ENCODE measurements around the gene TLE2.
"Not testable (repeated sequence)": the region's sequence is repeated elsewhere in the genome, so short reads cannot be mapped to it uniquely, and the experiment has no call there.

TLE2 gene

GRCh38 chr19:3041761-3042620 lies 12.9 kb upstream of the TLE2 start:
- CTCF ChIA-PET, result interaction anchor here (1.0 to 1.5 kb wide), 2 partner anchors 13 kb away, joined by 4 read pairs; no protein-coding TSS in a partner anchor

GRCh38 chr19:3041327-3041726 lies 12.2 kb upstream of the TLE2 start:
- DNase-seq (ENCODE audit: low read depth, low spot score), result no peak
- ChIA-PET CTCF (interaction anchor here (1.0 kb wide), 2 partner anchors 13 to 120 kb away, joined by 3 to 4 read pairs; no protein-coding TSS in a partner anchor), POLR2A (interaction anchor here (1.0 kb wide), 1 partner anchor 91 kb away, joined by 3 read pairs; no protein-coding TSS in a partner anchor)
- H3K4me3 ChIP-seq (ENCODE audit: low read depth, low read length), result no peak overlapping the region
- TF ChIP-seq CTCF (IDR thresholded peaks at IDR 0.05; ENCODE audit: insufficient read depth, low read length, missing control alignments), result no peak

More at GRCh38 chr19:3041761-3042620, 12.9 kb upstream of the TLE2 start:
- no peak for TF ChIP-seq CTCF (IDR thresholded peaks at IDR 0.05; ENCODE audit: insufficient read depth, low read length, missing control alignments)
- POLR2A ChIA-PET, result interaction anchor here (1.0 kb wide), 1 partner anchor 91 kb away, joined by 3 read pairs; no protein-coding TSS in a partner anchor
- DNase-seq (ENCODE audit: low read depth, low spot score), result no peak
- H3K4me3 ChIP-seq (ENCODE audit: low read depth, low read length), result no peak overlapping the region

GRCh38 chr19:3039641-3040077 lies 10.6 kb upstream of the TLE2 start:
- ChIA-PET POLR2A (no interaction called here), CTCF (interaction anchor here (2.0 kb wide), 1 partner anchor 36 kb away, joined by 5 read pairs; no protein-coding TSS in a partner anchor)
- H3K4me3 ChIP-seq (ENCODE audit: low read depth, low read length), result no peak overlapping the region
- no peak for DNase-seq (ENCODE audit: low read depth, low spot score)
- no peak for TF ChIP-seq CTCF (IDR thresholded peaks at IDR 0.05; ENCODE audit: insufficient read depth, low read length, missing control alignments)

GRCh38 chr19:3039125-3039524 lies 10.0 kb upstream of the TLE2 start:
- no peak for DNase-seq (ENCODE audit: low read depth, low spot score)
- ChIA-PET POLR2A (no interaction called here), CTCF (interaction anchor here (2.0 kb wide), 1 partner anchor 36 kb away, joined by 5 read pairs; no protein-coding TSS in a partner anchor)
- no peak for TF ChIP-seq CTCF (IDR thresholded peaks at IDR 0.05; ENCODE audit: insufficient read depth, low read length, missing control alignments)
- no peak overlapping the region for H3K4me3 ChIP-seq (ENCODE audit: low read depth, low read length)

- no peak for DNase-seq (ENCODE audit: low read depth, low spot score)
- CTCF ChIA-PET, result interaction anchor here (2.0 to 2.6 kb wide), 2 partner anchors 37 to 71 kb away, joined by 5 to 10 read pairs; no protein-coding TSS in a partner anchor
- no peak overlapping the region for H3K4me3 ChIP-seq (ENCODE audit: low read depth, low read length)
- TF ChIP-seq CTCF (IDR thresholded peaks at IDR 0.05; ENCODE audit: insufficient read depth, low read length, missing control alignments), result no peak
- POLR2A ChIA-PET, result no interaction called here
Measured at GRCh38 chr19:3038214-3038613, 9.1 kb upstream of the TLE2 start.

- H3K4me3 ChIP-seq (ENCODE audit: low read depth, low read length); DNase-seq (ENCODE audit: low read depth, low spot score): not testable (repeated sequence)
- ChIA-PET POLR2A (interaction anchor here (1.6 to 2.2 kb wide), 2 partner anchors 15 to 87 kb away, joined by 4 to 11 read pairs; no protein-coding TSS in a partner anchor), CTCF (interaction anchor here (1.1 to 2.6 kb wide), 7 partner anchors 16 to 86 kb away, joined by 3 to 13 read pairs (median 6); partner anchors contain the start of gene TLE5)
Measured at GRCh38 chr19:3036977-3037544, 8.0 kb upstream of the TLE2 start.

Data from AG04449 (cell line).